GM12878 (cell line): ENCODE data around the gene TEX9. TPM values are rescaled to one million over a fixed set of nuclear protein-coding genes. Genes with fewer than 3 reads are reported as not detected.

ENCODE experiments used
- ATAC-seq: fragments of 200-7000 bp; cut with Tn5 transposase; 3 replicates; pipeline ENCODE4 v1.9.1; 2020; ENCODE audit warnings: mild to moderate bottlenecking, moderate library complexity
- BruUV-seq: library from RNA; stranded (reverse); fragments of 400-500 nt; replicated peaks from 2 replicates; lab custom pipeline; 2021; lab: Mats Ljungman, UMichigan
- CTCF ChIA-PET: fragments of 300-600 bp; sonication (Branson Sonifier 250); formaldehyde crosslinking; extraction: SDS; loops from one replicate; lab custom pipeline; 2021; ENCODE audit warnings: inconsistent platforms; lab: Yijun Ruan, JAX
- POLR2A ChIA-PET: fragments of 350-600 bp; formaldehyde crosslinking; extraction: SDS; loops from one replicate; lab custom pipeline; 2021; ENCODE audit warnings: inconsistent platforms; lab: Charles Lee
- RAD21 ChIA-PET: fragments of 300-600 bp; sonication (Branson Sonifier 250); formaldehyde crosslinking; loops from one replicate; lab custom pipeline; 2023; ENCODE audit warnings: antibody characterized with exemption; ENCODE audit not compliant: unreplicated experiment; lab: Charles Lee
- SMC1A ChIA-PET: fragments of 300-600 bp; sonication (Branson Sonifier 250); formaldehyde crosslinking; loops from one replicate; lab custom pipeline; 2023; ENCODE audit not compliant: unreplicated experiment, uncharacterized antibody; lab: Charles Lee
- DNase-seq: peaks from one replicate; pipeline ENCODE4 v3.0.0-alpha.2; 2011; ENCODE audit warnings: low read depth, low spot score
- FAIRE-seq: peaks from 3 replicates; lab custom pipeline; 2011; peaks lifted over from hg19 to GRCh38; lab: Jason Lieb, UNC
- H2AFZ ChIP-seq: 2 replicates; pipeline ENCODE4 v1.6.0; 2011; ENCODE audit warnings: low read depth, low read length, control low read depth; ENCODE audit not compliant: control insufficient read depth
- H3K27ac ChIP-seq: 2 replicates; pipeline ENCODE4 v1.5.1; 2011; ENCODE audit warnings: control low read depth; ENCODE audit not compliant: control insufficient read depth, insufficient read depth
- H3K27me3 ChIP-seq, 2 experiments: replicated peaks in 1 of 2; 2 replicates each; pipeline versions ENCODE4 v1.6.0 to v1.6.1; 2011; ENCODE audit warnings: low read length in 1 of 2; ENCODE audit not compliant: control insufficient read depth in 2 of 2, insufficient read depth in 2 of 2
- H3K36me3 ChIP-seq, 2 experiments: 2 replicates each; pipeline ENCODE4 v1.5.1; 2011; ENCODE audit warnings: low read length in 1 of 2; ENCODE audit not compliant: control insufficient read depth in 2 of 2, insufficient read depth in 2 of 2
- H3K4me1 ChIP-seq: 2 replicates; pipeline ENCODE4 v1.6.1; 2011; ENCODE audit warnings: mild to moderate bottlenecking, low read length, moderate library complexity, mixed read lengths; ENCODE audit not compliant: control insufficient read depth, insufficient read depth
- H3K4me2 ChIP-seq: 2 replicates; pipeline ENCODE4 v1.6.0; 2011; ENCODE audit warnings: control low read depth; ENCODE audit not compliant: control insufficient read depth, insufficient read depth
- H3K4me3 ChIP-seq: fragments of 200-600 bp; sonication (generic); 2 replicates; pipeline ENCODE4 v1.5.1; 2016
- H3K79me2 ChIP-seq: 2 replicates; pipeline ENCODE4 v1.6.0; 2011; ENCODE audit warnings: low read length; ENCODE audit not compliant: control insufficient read depth, insufficient read depth
- H3K9ac ChIP-seq: 2 replicates; pipeline ENCODE4 v1.8.0; 2011; ENCODE audit warnings: low read length, control low read depth, mixed read lengths; ENCODE audit not compliant: control insufficient read depth, insufficient read depth
- H3K9me3 ChIP-seq: replicated peaks from 3 replicates; pipeline ENCODE4 v1.5.1; 2011; ENCODE audit warnings: mild to moderate bottlenecking, low read length; ENCODE audit not compliant: control insufficient read depth, insufficient read depth
- H4K20me1 ChIP-seq: 2 replicates; pipeline ENCODE4 v1.6.0; 2011; ENCODE audit not compliant: control insufficient read depth, insufficient read depth
- FOS ChIP-seq: IDR thresholded peaks from 3 replicates; pipeline ENCODE4 v1.6.1; 2011; ENCODE audit warnings: borderline replicate concordance; ENCODE audit not compliant: insufficient read length; ENCODE audit errors: extremely low read depth
- GABPA ChIP-seq: IDR thresholded peaks from 2 replicates; pipeline ENCODE4 v1.6.1; 2014; ENCODE audit warnings: antibody characterized with exemption, low read depth, mild to moderate bottlenecking, inconsistent platforms
- HSF1 ChIP-seq: fragments of 150-350 bp; IDR thresholded peaks from 2 replicates; pipeline ENCODE4 v1.6.1; 2014; ENCODE audit warnings: mild to moderate bottlenecking, low read depth, low read length
- IRF4 ChIP-seq: IDR thresholded peaks from 2 replicates; pipeline ENCODE4 v1.6.1; 2011; ENCODE audit warnings: low read depth, low read length
- NBN ChIP-seq: fragments of 450-650 bp; IDR thresholded peaks from 2 replicates; pipeline ENCODE4 v1.6.1; 2016
- RCOR1 ChIP-seq: conservative IDR thresholded peaks from 2 replicates; pipeline ENCODE4 v1.6.1; 2012; ENCODE audit warnings: low read depth, low read length, improper control_type of control experiment
- SPI1 ChIP-seq: IDR thresholded peaks from 2 replicates; pipeline ENCODE4 v1.6.1; 2011; ENCODE audit warnings: low read depth, mild to moderate bottlenecking, low read length, moderate library complexity, borderline replicate concordance; ENCODE audit not compliant: insufficient read depth
- TCF12 ChIP-seq: IDR thresholded peaks from 2 replicates; pipeline ENCODE4 v1.6.1; 2011; ENCODE audit warnings: low read depth, mild to moderate bottlenecking, low read length
- TCF3 ChIP-seq: IDR thresholded peaks from 2 replicates; pipeline ENCODE4 v1.6.1; 2012; ENCODE audit warnings: low read depth, mild to moderate bottlenecking, low read length, borderline replicate concordance; ENCODE audit not compliant: insufficient read depth
- ZNF24 ChIP-seq: fragments of 450-650 bp; IDR thresholded peaks from 2 replicates; pipeline ENCODE4 v1.6.1; 2017; ENCODE audit warnings: antibody characterized with exemption, mild to moderate bottlenecking
- ZNF592 ChIP-seq: fragments of 450-650 bp; IDR thresholded peaks from 2 replicates; pipeline ENCODE4 v1.6.1; 2017; ENCODE audit warnings: mild to moderate bottlenecking, moderate library complexity
- WGBS: methylation state at CpG from one replicate; pipeline ENCODE4 v1.1.6; 2016; ENCODE audit warnings: low lambda C conversion rate; ENCODE audit not compliant: insufficient replicate concordance, insufficient coverage; ENCODE audit errors: missing lambda C conversion rate; 5-methylcytosine and 5-hydroxymethylcytosine counted together
- in situ Hi-C: fragments of 300-500 bp; cut with MboI; formaldehyde crosslinking; loops from 9 replicates; pipeline ENCODE4 v1.14.3; 2018; ENCODE audit warnings: mixed read lengths
- intact Hi-C: fragments of 100-400 bp; cut with micrococcal nuclease; formaldehyde crosslinking; loops from one replicate; pipeline ENCODE4 v1.14.2; 2022; ENCODE audit not compliant: unreplicated experiment
- polyA plus RNA-seq, 11 experiments: library from polyadenylated mRNA; depleted of rRNA in 4 of 11; unstranded in 6 of 11; stranded (reverse) in 5 of 11; fragments of >200 nt; fragmentation: Nextera tagmentation in 4 of 11; fragmentation: Illumina TruSeq in 1 of 11; extraction: Ambion mirVana in 4 of 11; extraction: Trizol in 1 of 11; gene quantifications; 1 replicate in 1 of 11; 2 replicates in 10 of 11; pipeline versions ENCODE4 v1.2.1 to v1.2.3, GENCODE V29; 2011 to 2016; ENCODE audit warnings: inconsistent platforms in 2 of 11, missing spikeins in 2 of 11, low read depth in 1 of 11
- total RNA-seq, 4 experiments: library from RNA; depleted of rRNA in 3 of 4; stranded (reverse); fragments of >200 nt in 3 of 4; fragmentation: Illumina TruSeq in 1 of 4; extraction: Trizol in 1 of 4; gene quantifications; 2 replicates each; pipeline versions ENCODE4 v1.2.1 to v1.2.3, GENCODE V29; 2013 to 2021

TEX9 gene
- total and polyA plus RNA-seq, 10 of the 15 experiments (the other 5 are each of a cell fraction or from before 2014, with no cell fraction given): 9.0 to 155 (median 70.0) TPM

GRCh38 chr15:56390739-56391267, 25.6 kb downstream of the TEX9 start:
- H3K4me3 ChIP-seq: no peak overlapping the region
- no peak overlapping the region for H2AFZ ChIP-seq
- ChIA-PET POLR2A (no interaction called here), CTCF (no interaction called here), RAD21 (no interaction called here), SMC1A (interaction anchor here (0.6 kb wide), 1 partner anchor 43 kb away, joined by 5 read pairs; no protein-coding TSS in a partner anchor)
- no peak for TF ChIP-seq RCOR1
- H3K27ac ChIP-seq: no peak overlapping the region
- H4K20me1 ChIP-seq: no peaks in the 10 kb centered on the region
- FAIRE-seq: no peak
- no peaks in the 10 kb centered on the region for H3K27me3 ChIP-seq
- H3K4me1 ChIP-seq: no peaks in the 10 kb centered on the region
- intact Hi-C loops (no loop called here), in situ Hi-C loops (no loop called here)
- WGBS: 98% methylated on average over 2 of the region's 2 CpGs
- no peak for ATAC-seq
- H3K36me3 ChIP-seq: peaks cover 0 to 3% of the 10 kb centered on the region in 2 experiments; a peak in 2 of 4 replicates
- no peak overlapping the region for H3K4me2 ChIP-seq
- no peak overlapping the region for H3K9ac ChIP-seq
- no TSS peak for BruUV-seq
- no peaks in the 10 kb centered on the region for H3K79me2 ChIP-seq
- H3K9me3 ChIP-seq: peaks cover 2% of the 10 kb centered on the region; the same call in 2 of the 3 replicates
- DNase-seq: no peak

- Histone ChIP-seq H3K79me2 (no peaks in the 10 kb centered on the region), H3K27me3 (no peaks in the 10 kb centered on the region), H4K20me1 (no peaks in the 10 kb centered on the region), H3K4me1 (no peaks in the 10 kb centered on the region), H3K36me3 (peaks cover 0 to 3% of the 10 kb centered on the region in 2 experiments; a peak in 2 of 4 replicates), H3K4me3 (no peak overlapping the region), H3K27ac (no peak overlapping the region), H3K9ac (no peak overlapping the region), H2AFZ (no peak overlapping the region), H3K9me3 (peaks cover 11% of the 10 kb centered on the region; the same call in 2 of the 3 replicates), H3K4me2 (no peak overlapping the region)
- POLR2A ChIA-PET: no interaction called here
- ATAC-seq (no peak), DNase-seq (no peak), FAIRE-seq (peak; percentile 7)
- intact Hi-C loops (no loop called here), in situ Hi-C loops (no loop called here)
- SMC1A ChIA-PET: no interaction called here
- RAD21 ChIA-PET: no interaction called here
- 96% methylated on average over 1 of the region's 1 CpG for WGBS
- CTCF ChIA-PET: no interaction called here
- BruUV-seq: no TSS peak
- TF ChIP-seq SPI1 (no peak), TCF12 (no peak), NBN (no peak), GABPA (no peak), ZNF24 (no peak), TCF3 (no peak), IRF4 (no peak), ZNF592 (no peak), HSF1 (no peak), FOS (no peak)
These were observed 28.1 kb downstream of the TEX9 start for GRCh38 chr15:56393277-56393676.
